ENCODE results near the gene PIGB. TPM values are rescaled to one million over a fixed set of nuclear protein-coding genes. Genes with fewer than 3 reads are reported as not detected.
"Not testable (repeated sequence)": the region's sequence is repeated elsewhere in the genome, so short reads cannot be mapped to it uniquely, and the experiment has no call there.

The PIGB gene
- total and polyA plus RNA-seq, 2 donors (not counting 1 experiment from before 2014, with no cell fraction given), result 18.8 to 27.4 TPM

GRCh38 chr15:55398243-55398642 lies 79.2 kb downstream of the PIGB start:
- Histone ChIP-seq H3K4me1 (ENCODE audit: control insufficient read depth, extremely low read depth, insufficient read depth, low read length) (no peaks in the 10 kb centered on the region), H3K79me2 (ENCODE audit: control insufficient read depth, insufficient read depth, low read length) (no peaks in the 10 kb centered on the region), H3K9me3 (ENCODE audit: control insufficient read depth, insufficient read depth, low read depth, low read length) (no peaks in the 10 kb centered on the region), H3K27ac (ENCODE audit: insufficient read depth, low read length) (no peak overlapping the region), H3K9ac (ENCODE audit: insufficient read depth, low read length) (no peak overlapping the region), H4K20me1 (ENCODE audit: control insufficient read depth, extremely low read depth, insufficient read depth, low read length) (no peaks in the 10 kb centered on the region), H2AFZ (ENCODE audit: low read length) (no peak overlapping the region), H3K36me3 (ENCODE audit: control insufficient read depth, insufficient read depth, low read length) (no peaks in the 10 kb centered on the region), H3K27me3 (ENCODE audit: control insufficient read depth, insufficient read depth, low read length) (no peaks in the 10 kb centered on the region), H3K4me2 (ENCODE audit: extremely low read depth, insufficient read depth, low read length) (no peak overlapping the region), H3K4me3 (replicated peaks in 1 of 4; ENCODE audit: control extremely low read depth in 1 of 4, insufficient read depth in 1 of 4, low read depth in 3 of 4, low read length in 4 of 4) (no peak overlapping the region)
- TF ChIP-seq CTCF (conservative IDR thresholded peaks at IDR 0.05 in 1 of 2, IDR thresholded peaks at IDR 0.05 in 1 of 2; ENCODE audit: low read depth in 1 of 2, low read length in 2 of 2), result no peak
- no peak for DNase-seq (ENCODE audit: low read depth in 2 of 2)

GRCh38 chr15:55400050-55400449 lies 81.0 kb downstream of the PIGB start:
- not testable (repeated sequence) for H3K4me2 ChIP-seq (ENCODE audit: extremely low read depth, insufficient read depth, low read length); H3K4me1 ChIP-seq (ENCODE audit: control insufficient read depth, extremely low read depth, insufficient read depth, low read length); H3K9ac ChIP-seq (ENCODE audit: insufficient read depth, low read length); H3K79me2 ChIP-seq (ENCODE audit: control insufficient read depth, insufficient read depth, low read length); DNase-seq (ENCODE audit: low read depth in 2 of 2); H3K9me3 ChIP-seq (ENCODE audit: control insufficient read depth, insufficient read depth, low read depth, low read length); H4K20me1 ChIP-seq (ENCODE audit: control insufficient read depth, extremely low read depth, insufficient read depth, low read length); H3K36me3 ChIP-seq (ENCODE audit: control insufficient read depth, insufficient read depth, low read length); H3K27ac ChIP-seq (ENCODE audit: insufficient read depth, low read length); H3K27me3 ChIP-seq (ENCODE audit: control insufficient read depth, insufficient read depth, low read length); H3K4me3 ChIP-seq (replicated peaks in 1 of 4; ENCODE audit: control extremely low read depth in 1 of 4, insufficient read depth in 1 of 4, low read depth in 3 of 4, low read length in 4 of 4); H2AFZ ChIP-seq (ENCODE audit: low read length)

GRCh38 chr15:55401786-55402246 lies 82.8 kb downstream of the PIGB start:
- Histone ChIP-seq H3K27me3 (ENCODE audit: control insufficient read depth, insufficient read depth, low read length) (no peaks in the 10 kb centered on the region), H3K27ac (ENCODE audit: insufficient read depth, low read length) (no peak overlapping the region), H3K79me2 (ENCODE audit: control insufficient read depth, insufficient read depth, low read length) (no peaks in the 10 kb centered on the region), H3K4me1 (ENCODE audit: control insufficient read depth, extremely low read depth, insufficient read depth, low read length) (no peaks in the 10 kb centered on the region), H3K4me2 (ENCODE audit: extremely low read depth, insufficient read depth, low read length) (no peak overlapping the region), H3K9me3 (ENCODE audit: control insufficient read depth, insufficient read depth, low read depth, low read length) (no peaks in the 10 kb centered on the region), H3K9ac (ENCODE audit: insufficient read depth, low read length) (no peak overlapping the region), H4K20me1 (ENCODE audit: control insufficient read depth, extremely low read depth, insufficient read depth, low read length) (no peaks in the 10 kb centered on the region), H3K4me3 (replicated peaks in 1 of 4; ENCODE audit: control extremely low read depth in 1 of 4, insufficient read depth in 1 of 4, low read depth in 3 of 4, low read length in 4 of 4) (no peak overlapping the region), H2AFZ (ENCODE audit: low read length) (no peak overlapping the region), H3K36me3 (ENCODE audit: control insufficient read depth, insufficient read depth, low read length) (no peaks in the 10 kb centered on the region)
- no peak for TF ChIP-seq EZH2 (IDR thresholded peaks at IDR 0.05; ENCODE audit: low read length, missing control alignments)
- no peak for TF ChIP-seq CTCF (conservative IDR thresholded peaks at IDR 0.05 in 1 of 2, IDR thresholded peaks at IDR 0.05 in 1 of 2; ENCODE audit: low read depth in 1 of 2, low read length in 2 of 2)
- DNase-seq (ENCODE audit: low read depth in 2 of 2), result no peak

Data from fibroblast of lung (primary cell).